IPS-18c (cell line): ENCODE measurements around the gene CLCF1.

ENCODE experiments used
- H3K4me3 ChIP-seq: 2 replicates; pipeline ENCODE4 v1.7.0; 2013; ENCODE audit warnings: low read depth, mild to moderate bottlenecking, low read length, moderate library complexity; ENCODE audit not compliant: insufficient read depth
- H3K9me3 ChIP-seq: one replicate; pipeline ENCODE4 v1.6.1; 2013; ENCODE audit warnings: mild to moderate bottlenecking, low read length, moderate library complexity; ENCODE audit not compliant: control insufficient read depth, insufficient read depth

Gene CLCF1

GRCh38 chr11:67372993-67373647 lies at the start of gene CLCF1:
TSS of gene CLCF1 (minus strand) at chr11:67373598. CDS start at chr11:67373539, 59 bp downstream.
- peak within 1 kb of the TSS; percentile 73 for H3K4me3 ChIP-seq

GRCh38 chr11:67422891-67423290 lies 49.5 kb upstream of the CLCF1 start:
- H3K9me3 ChIP-seq: peaks cover 5% of the 10 kb centered on the region
- no peak overlapping the region for H3K4me3 ChIP-seq

More at GRCh38 chr11:67372993-67373647, at the start of gene CLCF1:
- H3K9me3 ChIP-seq: no peaks in the 10 kb centered on the region

- Histone ChIP-seq H3K4me3 (no peak overlapping the region), H3K9me3 (peaks cover 5% of the 10 kb centered on the region)
Measured at GRCh38 chr11:67421430-67422031, 48.1 kb upstream of the CLCF1 start.

DNA sequence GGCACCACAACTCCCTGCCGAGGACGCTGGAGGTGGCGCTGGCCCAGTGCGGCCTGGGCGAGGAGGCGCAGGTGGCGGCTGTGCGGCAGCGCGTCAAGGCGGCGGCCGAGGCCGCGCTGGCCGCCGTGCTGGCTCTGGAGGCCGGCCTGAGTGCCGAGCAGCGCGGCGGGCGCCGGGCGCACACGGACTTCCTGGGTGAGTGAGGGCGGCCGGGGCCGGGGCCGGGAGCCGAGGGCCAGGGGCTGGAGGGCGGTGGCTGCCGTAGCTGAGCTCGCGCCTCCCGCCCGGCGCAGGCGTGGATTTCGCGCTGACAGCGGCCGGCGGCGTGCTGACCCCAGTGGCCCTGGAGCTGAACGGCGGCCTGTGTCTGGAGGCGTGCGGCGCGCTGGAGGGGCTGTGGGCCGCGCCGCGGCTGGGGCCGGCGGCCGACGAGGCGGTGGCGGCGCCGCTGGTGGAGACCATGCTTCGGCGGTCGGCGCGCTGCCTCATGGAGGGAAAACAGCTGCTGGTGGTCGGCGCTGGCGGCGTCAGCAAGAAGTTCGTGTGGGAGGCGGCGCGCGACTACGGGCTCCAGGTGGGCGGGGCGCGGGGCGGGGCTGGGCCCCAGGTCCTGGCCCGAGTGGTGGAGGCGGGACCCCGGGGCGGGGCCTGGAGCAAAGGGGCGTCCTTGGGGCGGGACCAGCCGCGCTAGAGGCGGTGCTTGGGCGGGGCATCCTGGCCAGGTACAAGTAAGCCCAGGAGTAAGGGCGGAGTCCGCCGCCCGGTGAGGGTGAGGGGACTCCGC lies 47.4 kb upstream of the CLCF1 start:
- Histone ChIP-seq H3K4me3 (peak overlapping the region; percentile 64), H3K9me3 (peaks cover 5% of the 10 kb centered on the region)

DNA sequence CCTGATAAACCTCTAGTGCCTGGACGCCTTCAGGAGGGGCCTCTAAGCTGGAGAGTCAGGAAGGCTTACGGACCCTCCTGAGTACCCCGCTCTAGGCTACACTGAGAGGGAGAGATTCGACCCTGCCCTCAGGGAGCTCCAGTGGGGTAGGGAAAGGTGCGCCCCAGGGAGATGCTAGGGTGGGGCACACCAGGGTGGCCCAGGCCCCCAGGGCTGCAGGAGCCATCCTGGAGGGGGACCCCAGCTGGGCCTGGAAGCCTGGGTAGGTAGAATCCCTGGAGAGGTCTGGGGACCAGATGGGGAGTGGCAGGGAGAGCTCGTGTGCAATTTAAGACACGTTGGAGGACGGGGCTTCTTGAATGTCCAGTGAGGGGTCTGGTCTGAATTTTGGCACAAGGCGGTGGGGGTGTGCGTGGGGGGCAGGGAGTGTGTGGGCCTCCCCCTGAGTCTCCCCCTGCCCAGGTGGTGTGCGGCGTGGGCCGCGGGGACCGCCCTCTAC lies 46.8 kb upstream of the CLCF1 start:
- Histone ChIP-seq H3K9me3 (peaks cover 5% of the 10 kb centered on the region), H3K4me3 (peak overlapping the region; percentile 64; the same call in 1 of the 2 replicates)

- Histone ChIP-seq H3K9me3 (peaks cover 5% of the 10 kb centered on the region), H3K4me3 (no peak overlapping the region)
Measured at GRCh38 chr11:67419325-67420049, 46.1 kb upstream of the CLCF1 start.

GRCh38 chr11:67418476-67419281 lies 45.3 kb upstream of the CLCF1 start:
- Histone ChIP-seq H3K9me3 (peaks cover 5% of the 10 kb centered on the region), H3K4me3 (no peak overlapping the region)

DNA sequence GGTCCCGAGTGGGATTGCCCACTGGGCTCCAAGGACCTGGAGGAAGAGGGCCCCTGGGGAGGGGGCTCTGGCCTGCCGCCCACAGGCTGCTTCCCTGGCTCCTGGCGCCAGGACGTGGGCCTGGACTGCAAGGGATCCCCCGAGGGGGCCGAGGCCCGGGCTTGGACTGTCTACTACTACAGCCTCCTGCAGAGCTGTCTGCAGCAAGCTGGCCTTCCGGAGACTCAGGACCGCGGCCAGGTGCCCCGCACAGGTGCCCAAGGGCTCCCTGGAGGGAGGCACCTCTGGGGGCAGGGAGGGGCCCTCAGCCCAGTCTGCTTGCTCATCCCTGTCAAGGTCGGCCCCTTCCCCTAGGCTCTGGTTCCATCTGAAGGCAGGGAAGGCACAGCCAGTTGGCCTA lies 44.0 kb upstream of the CLCF1 start:
- Histone ChIP-seq H3K4me3 (no peak overlapping the region), H3K9me3 (peaks cover 2% of the 10 kb centered on the region)

DNA sequence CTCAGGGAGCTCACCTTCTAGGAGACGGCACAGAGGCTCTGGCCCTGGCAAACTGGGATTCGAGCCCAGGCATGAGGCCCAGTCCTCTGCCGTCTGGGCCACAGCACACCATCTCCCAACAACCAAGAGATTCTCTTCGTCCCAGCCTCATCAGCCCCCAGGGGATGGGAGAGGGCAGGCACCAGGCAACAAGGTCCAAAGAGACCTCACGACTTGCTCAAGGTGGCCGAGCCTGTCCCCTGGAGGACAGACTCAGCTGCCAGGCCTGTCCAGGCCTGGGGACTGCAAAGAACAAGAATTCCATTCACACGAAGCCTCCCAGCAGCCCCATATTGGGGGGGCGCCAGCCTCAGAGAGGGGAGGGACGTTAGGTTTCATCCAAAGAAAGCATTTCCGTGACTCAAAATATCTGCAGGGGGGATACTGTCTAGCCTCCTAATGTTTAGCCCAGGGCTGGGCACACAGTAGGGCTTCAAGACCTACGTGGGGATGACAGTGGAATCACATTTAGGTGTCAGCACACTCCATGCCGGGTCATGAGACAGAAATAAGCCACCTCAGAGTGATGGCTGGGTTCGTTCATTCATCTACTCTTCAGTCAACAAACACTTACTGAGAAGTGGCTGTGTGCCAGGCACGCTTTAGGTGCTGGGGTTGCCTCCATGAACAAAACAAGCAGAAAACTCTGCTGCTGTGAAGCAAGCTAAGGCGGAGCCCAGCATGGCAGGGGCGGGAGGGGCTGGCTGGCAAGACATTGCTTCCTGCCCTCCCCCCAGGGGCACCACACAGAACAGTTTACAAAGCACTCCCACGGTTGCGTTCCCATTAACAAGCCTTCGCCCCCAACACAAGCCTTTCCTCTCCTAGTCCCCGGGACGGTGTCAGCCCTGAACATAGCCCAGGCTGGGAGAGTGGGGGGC lies 43.3 kb upstream of the CLCF1 start:
- Histone ChIP-seq H3K9me3 (peaks cover under 1% of the 10 kb centered on the region), H3K4me3 (no peak overlapping the region)

- H3K9me3 ChIP-seq: no peaks in the 10 kb centered on the region
- H3K4me3 ChIP-seq: peak within 1 kb of the TSS; percentile 40
Measured at GRCh38 chr11:67415501-67416304, 42.3 kb upstream of the CLCF1 start, which contains the start of gene CARNS1. TSS of gene CARNS1 (plus strand) at chr11:67415678. CDS start at chr11:67416200, 522 bp downstream.

DNA sequence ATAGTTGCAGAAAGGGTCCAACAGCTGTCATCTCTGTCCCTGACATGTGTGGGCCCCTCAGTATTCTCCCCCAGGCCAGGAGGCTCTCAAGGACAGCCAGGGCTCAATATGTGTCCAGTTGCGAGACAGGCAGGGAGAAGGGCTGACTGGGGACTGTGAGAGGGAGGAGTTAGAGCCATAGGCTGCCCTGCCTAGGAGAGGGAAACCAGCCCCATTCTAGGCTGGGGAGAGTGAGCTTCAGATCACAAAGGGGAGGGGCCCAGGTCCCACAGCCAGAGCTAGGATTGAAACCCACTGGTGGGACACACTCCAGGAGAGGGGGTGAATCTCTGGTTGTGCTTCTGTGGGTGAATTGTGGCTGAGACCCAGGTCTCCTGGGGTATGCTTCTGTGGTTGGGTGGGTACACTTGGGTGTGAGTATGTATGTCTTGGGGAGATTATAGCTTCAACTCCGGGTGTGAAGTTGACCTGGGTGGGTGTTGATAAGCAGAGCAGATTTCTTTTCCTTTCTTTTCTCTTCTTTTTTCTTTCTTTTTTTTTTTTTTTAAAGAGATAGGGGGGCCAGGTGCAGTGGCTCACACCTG lies 40.0 kb upstream of the CLCF1 start:
- Histone ChIP-seq H3K4me3 (no peak overlapping the region), H3K9me3 (no peaks in the 10 kb centered on the region)

GRCh38 chr11:67412495-67413179 lies 39.2 kb upstream of the CLCF1 start:
- no peaks in the 10 kb centered on the region for H3K9me3 ChIP-seq
- H3K4me3 ChIP-seq: no peak overlapping the region

GRCh38 chr11:67411785-67412152 lies 38.4 kb upstream of the CLCF1 start:
- no peak overlapping the region for H3K4me3 ChIP-seq
- H3K9me3 ChIP-seq: no peaks in the 10 kb centered on the region
